ENCODE data around the gene TMEM151B. TPM values are rescaled to one million over a fixed set of nuclear protein-coding genes. Genes with fewer than 3 reads are reported as not detected.
"Not testable (repeated sequence)": the region's sequence is repeated elsewhere in the genome, so short reads cannot be mapped to it uniquely, and the experiment has no call there.

Gene TMEM151B
- total and polyA plus RNA-seq, 2 donors, result 0.09 to 0.50 TPM

DNA sequence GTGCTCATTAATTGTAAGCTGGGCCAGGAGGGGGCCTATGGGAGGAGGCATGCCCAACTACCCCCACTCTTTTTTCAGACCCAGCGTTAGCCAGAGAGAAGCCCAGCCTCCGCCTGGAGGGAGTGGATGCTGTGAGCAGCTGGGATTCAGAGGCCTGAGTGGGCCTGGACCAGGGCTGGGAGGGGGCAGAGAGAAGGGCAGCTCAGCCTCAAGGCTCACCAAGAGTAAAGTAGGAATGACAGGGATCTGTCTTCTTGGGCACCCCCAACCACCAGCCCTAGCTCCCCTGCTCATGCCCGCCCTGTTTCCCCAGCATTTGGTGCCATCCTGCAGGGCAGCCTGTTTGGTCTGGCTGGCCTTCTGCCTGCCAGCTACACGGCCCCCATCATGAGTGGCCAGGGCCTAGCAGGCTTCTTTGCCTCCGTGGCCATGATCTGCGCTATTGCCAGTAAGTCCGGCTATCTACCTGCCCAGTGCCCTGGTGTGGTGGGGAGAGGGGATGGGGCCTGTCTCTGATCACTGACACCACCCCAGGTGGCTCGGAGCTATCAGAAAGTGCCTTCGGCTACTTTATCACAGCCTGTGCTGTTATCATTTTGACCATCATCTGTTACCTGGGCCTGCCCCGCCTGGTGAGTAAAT lies 40.1 kb upstream of the TMEM151B start:
- no peak overlapping the region for H3K4me3 ChIP-seq (ENCODE audit: low read length in 2 of 2)
- WGBS, result 98% methylated on average over 10 of the region's 10 CpGs
- H3K4me1 ChIP-seq (ENCODE audit: control insufficient read depth in 2 of 2, insufficient read depth in 2 of 2, low read length in 2 of 2), result peaks cover 28 to 71% of the 10 kb centered on the region in 2 donors
- H3K27ac ChIP-seq (ENCODE audit: low read depth in 1 of 2, low read length in 1 of 2), result no peak overlapping the region
- peaks cover 0 to 3% of the 10 kb centered on the region in 2 donors for H3K9me3 ChIP-seq (ENCODE audit: control insufficient read depth in 2 of 2, insufficient read depth in 1 of 2, low read length in 1 of 2)
- DNase-seq (ENCODE audit: low read depth in 6 of 9, low spot score in 9 of 9), result no peak
- peaks cover 61 to 90% of the 10 kb centered on the region in 2 donors for H3K36me3 ChIP-seq (ENCODE audit: control insufficient read depth in 2 of 2, insufficient read depth in 2 of 2, low read length in 1 of 2)
- H3K27me3 ChIP-seq (ENCODE audit: control insufficient read depth in 2 of 2, insufficient read depth in 1 of 2, low read length in 1 of 2), result no peaks in the 10 kb centered on the region

- WGBS, result 95% methylated on average over 9 of the region's 9 CpGs
- H3K4me3 ChIP-seq (ENCODE audit: low read length in 2 of 2); DNase-seq (ENCODE audit: low read depth in 6 of 9, low spot score in 9 of 9); H3K9me3 ChIP-seq (ENCODE audit: control insufficient read depth in 2 of 2, insufficient read depth in 1 of 2, low read length in 1 of 2); H3K27ac ChIP-seq (ENCODE audit: low read depth in 1 of 2, low read length in 1 of 2); H3K27me3 ChIP-seq (ENCODE audit: control insufficient read depth in 2 of 2, insufficient read depth in 1 of 2, low read length in 1 of 2): not testable (repeated sequence)
- H3K36me3 ChIP-seq (ENCODE audit: control insufficient read depth in 2 of 2, insufficient read depth in 2 of 2, low read length in 1 of 2), result peaks cover 69 to 99% of the 10 kb centered on the region in 2 donors
- H3K4me1 ChIP-seq (ENCODE audit: control insufficient read depth in 2 of 2, insufficient read depth in 2 of 2, low read length in 2 of 2), result peaks cover 23 to 60% of the 10 kb centered on the region in 2 donors
Measured at GRCh38 chr6:44231426-44231825, 38.8 kb upstream of the TMEM151B start.

DNA sequence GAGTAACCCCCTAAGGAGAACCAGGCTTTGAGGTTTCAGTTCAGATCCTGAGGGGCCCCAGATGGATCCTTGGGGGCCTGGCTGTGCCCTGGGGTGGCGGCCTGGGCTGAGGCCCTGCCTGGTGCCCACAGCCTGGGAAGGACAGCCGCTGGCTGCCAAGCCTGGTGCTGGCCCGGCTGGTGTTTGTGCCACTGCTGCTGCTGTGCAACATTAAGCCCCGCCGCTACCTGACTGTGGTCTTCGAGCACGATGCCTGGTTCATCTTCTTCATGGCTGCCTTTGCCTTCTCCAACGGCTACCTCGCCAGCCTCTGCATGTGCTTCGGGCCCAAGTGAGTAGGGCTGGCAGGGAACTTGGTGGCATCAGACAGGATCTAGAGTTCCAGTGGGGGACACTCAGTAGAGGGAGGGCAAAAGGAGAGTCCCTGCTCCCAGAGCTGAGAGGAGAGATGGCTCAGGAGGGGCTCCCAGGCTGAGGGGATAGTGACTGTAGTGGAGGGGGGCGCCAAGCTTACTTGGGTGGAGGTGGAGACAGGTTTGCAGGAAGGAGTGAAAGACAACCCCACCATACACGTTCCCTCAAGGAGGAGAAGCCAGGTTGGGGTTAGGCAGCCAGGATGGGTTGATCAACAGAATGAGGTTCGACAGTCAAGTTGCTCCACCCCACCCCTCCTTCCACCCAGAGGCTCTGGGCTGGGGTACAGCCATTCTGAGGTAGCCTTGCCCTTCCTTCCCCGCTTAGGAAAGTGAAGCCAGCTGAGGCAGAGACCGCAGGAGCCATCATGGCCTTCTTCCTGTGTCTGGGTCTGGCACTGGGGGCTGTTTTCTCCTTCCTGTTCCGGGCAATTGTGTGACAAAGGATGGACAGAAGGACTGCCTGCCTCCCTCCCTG lies 37.3 kb upstream of the TMEM151B start:
- H3K4me3 ChIP-seq (ENCODE audit: low read length in 2 of 2), result no peak overlapping the region
- WGBS, result 85% methylated on average over 16 of the region's 16 CpGs
- H3K36me3 ChIP-seq (ENCODE audit: control insufficient read depth in 2 of 2, insufficient read depth in 2 of 2, low read length in 1 of 2), result peaks cover 69 to 85% of the 10 kb centered on the region in 2 donors
- H3K27me3 ChIP-seq (ENCODE audit: control insufficient read depth in 2 of 2, insufficient read depth in 1 of 2, low read length in 1 of 2), result no peaks in the 10 kb centered on the region
- peak overlapping the region in 1 of 2 donors; percentile 80 for H3K27ac ChIP-seq (ENCODE audit: low read depth in 1 of 2, low read length in 1 of 2)
- H3K9me3 ChIP-seq (ENCODE audit: control insufficient read depth in 2 of 2, insufficient read depth in 1 of 2, low read length in 1 of 2), result peaks cover 0 to 3% of the 10 kb centered on the region in 2 donors
- no peak for DNase-seq (ENCODE audit: low read depth in 6 of 9, low spot score in 9 of 9)
- H3K4me1 ChIP-seq (ENCODE audit: control insufficient read depth in 2 of 2, insufficient read depth in 2 of 2, low read length in 2 of 2), result peaks cover 8 to 54% of the 10 kb centered on the region in 2 donors

GRCh38 chr6:44233567-44234100 lies 36.6 kb upstream of the TMEM151B start:
- Histone ChIP-seq H3K4me3 (ENCODE audit: low read length in 2 of 2) (no peak overlapping the region), H3K27me3 (ENCODE audit: control insufficient read depth in 2 of 2, insufficient read depth in 1 of 2, low read length in 1 of 2) (no peaks in the 10 kb centered on the region), H3K4me1 (ENCODE audit: control insufficient read depth in 2 of 2, insufficient read depth in 2 of 2, low read length in 2 of 2) (peaks cover 8 to 51% of the 10 kb centered on the region in 2 donors), H3K36me3 (ENCODE audit: control insufficient read depth in 2 of 2, insufficient read depth in 2 of 2, low read length in 1 of 2) (peaks cover 62 to 77% of the 10 kb centered on the region in 2 donors), H3K27ac (ENCODE audit: low read depth in 1 of 2, low read length in 1 of 2) (peak overlapping the region; percentile 36 to 80), H3K9me3 (ENCODE audit: control insufficient read depth in 2 of 2, insufficient read depth in 1 of 2, low read length in 1 of 2) (peaks cover 0 to 3% of the 10 kb centered on the region in 2 donors)
- WGBS, result 85% methylated on average over 14 of the region's 14 CpGs
- DNase-seq (ENCODE audit: low read depth in 6 of 9, low spot score in 9 of 9), result no peak

- Histone ChIP-seq H3K4me1 (ENCODE audit: control insufficient read depth in 2 of 2, insufficient read depth in 2 of 2, low read length in 2 of 2) (peaks cover 8 to 50% of the 10 kb centered on the region in 2 donors), H3K36me3 (ENCODE audit: control insufficient read depth in 2 of 2, insufficient read depth in 2 of 2, low read length in 1 of 2) (peaks cover 55 to 70% of the 10 kb centered on the region in 2 donors), H3K9me3 (ENCODE audit: control insufficient read depth in 2 of 2, insufficient read depth in 1 of 2, low read length in 1 of 2) (peaks cover 0 to 3% of the 10 kb centered on the region in 2 donors), H3K4me3 (ENCODE audit: low read length in 2 of 2) (no peak overlapping the region), H3K27ac (ENCODE audit: low read depth in 1 of 2, low read length in 1 of 2) (peak overlapping the region in 1 of 2 donors; percentile 80), H3K27me3 (ENCODE audit: control insufficient read depth in 2 of 2, insufficient read depth in 1 of 2, low read length in 1 of 2) (no peaks in the 10 kb centered on the region)
- WGBS, result 90% methylated on average over 5 of the region's 5 CpGs
- no peak for DNase-seq (ENCODE audit: low read depth in 6 of 9, low spot score in 9 of 9)
Measured at GRCh38 chr6:44234101-44235025, 35.9 kb upstream of the TMEM151B start.

- Histone ChIP-seq H3K27ac (ENCODE audit: low read depth in 1 of 2, low read length in 1 of 2) (no peak overlapping the region), H3K27me3 (ENCODE audit: control insufficient read depth in 2 of 2, insufficient read depth in 1 of 2, low read length in 1 of 2) (no peaks in the 10 kb centered on the region), H3K4me3 (ENCODE audit: low read length in 2 of 2) (no peak overlapping the region), H3K36me3 (ENCODE audit: control insufficient read depth in 2 of 2, insufficient read depth in 2 of 2, low read length in 1 of 2) (peaks cover 46 to 61% of the 10 kb centered on the region in 2 donors), H3K4me1 (ENCODE audit: control insufficient read depth in 2 of 2, insufficient read depth in 2 of 2, low read length in 2 of 2) (peaks cover 8 to 46% of the 10 kb centered on the region in 2 donors), H3K9me3 (ENCODE audit: control insufficient read depth in 2 of 2, insufficient read depth in 1 of 2, low read length in 1 of 2) (peaks cover 0 to 3% of the 10 kb centered on the region in 2 donors)
- no peak for DNase-seq (ENCODE audit: low read depth in 6 of 9, low spot score in 9 of 9)
- 94% methylated on average over 6 of the region's 6 CpGs for WGBS
Measured at GRCh38 chr6:44235269-44235668, 35.0 kb upstream of the TMEM151B start.

DNA sequence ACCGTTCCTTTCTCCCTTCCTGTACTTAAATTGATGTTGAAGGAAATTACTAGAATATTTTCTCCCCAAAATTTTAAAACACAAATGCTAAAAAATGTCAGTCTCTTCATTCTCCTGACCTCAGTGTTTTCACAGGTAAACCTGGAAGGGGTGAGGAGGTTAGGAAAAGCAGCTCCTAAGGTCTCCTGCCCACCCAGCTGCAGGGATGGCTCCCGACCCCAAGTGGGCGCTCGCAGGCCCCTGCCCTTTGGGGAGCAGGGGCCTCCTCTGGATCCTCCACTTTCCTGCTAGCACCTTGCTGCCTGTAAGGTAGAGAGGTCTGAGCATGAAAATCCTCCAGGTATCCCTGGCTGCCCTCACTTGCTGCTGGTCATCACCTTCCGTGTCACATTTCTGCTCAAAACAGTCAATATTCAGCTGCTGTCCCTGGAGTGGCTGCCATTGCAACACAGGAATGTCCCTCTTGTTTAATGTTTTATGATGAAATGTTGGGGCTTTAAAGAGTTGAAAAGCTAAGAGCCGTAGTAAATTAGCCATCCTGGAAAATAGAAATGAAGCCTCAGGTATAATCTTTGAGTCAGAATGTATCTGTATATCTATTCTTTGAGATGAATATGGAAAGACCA lies 34.2 kb upstream of the TMEM151B start:
- 97% methylated on average over 6 of the region's 6 CpGs for WGBS
- Histone ChIP-seq H3K27ac (ENCODE audit: low read depth in 1 of 2, low read length in 1 of 2) (no peak overlapping the region), H3K27me3 (ENCODE audit: control insufficient read depth in 2 of 2, insufficient read depth in 1 of 2, low read length in 1 of 2) (no peaks in the 10 kb centered on the region), H3K36me3 (ENCODE audit: control insufficient read depth in 2 of 2, insufficient read depth in 2 of 2, low read length in 1 of 2) (peaks cover 40 to 54% of the 10 kb centered on the region in 2 donors), H3K9me3 (ENCODE audit: control insufficient read depth in 2 of 2, insufficient read depth in 1 of 2, low read length in 1 of 2) (peaks cover 0 to 3% of the 10 kb centered on the region in 2 donors), H3K4me3 (ENCODE audit: low read length in 2 of 2) (no peak overlapping the region), H3K4me1 (ENCODE audit: control insufficient read depth in 2 of 2, insufficient read depth in 2 of 2, low read length in 2 of 2) (peaks cover 8 to 46% of the 10 kb centered on the region in 2 donors)
- DNase-seq (ENCODE audit: low read depth in 6 of 9, low spot score in 9 of 9), result no peak
